GM15510 (cell line): ENCODE results near the gene CD300H.

Experiments
- POLR2A ChIP-seq: IDR thresholded peaks from 3 replicates; pipeline ENCODE4 v1.6.1; 2011; ENCODE audit warnings: borderline replicate concordance; ENCODE audit not compliant: insufficient read length; ENCODE audit errors: extremely low read depth

Gene CD300H

GRCh38 chr17:74567397-74567796 lies at the start of gene CD300H:
CD300H (minus strand) TSS chr17:74567509.
- TF ChIP-seq POLR2A, result no peak

DNA sequence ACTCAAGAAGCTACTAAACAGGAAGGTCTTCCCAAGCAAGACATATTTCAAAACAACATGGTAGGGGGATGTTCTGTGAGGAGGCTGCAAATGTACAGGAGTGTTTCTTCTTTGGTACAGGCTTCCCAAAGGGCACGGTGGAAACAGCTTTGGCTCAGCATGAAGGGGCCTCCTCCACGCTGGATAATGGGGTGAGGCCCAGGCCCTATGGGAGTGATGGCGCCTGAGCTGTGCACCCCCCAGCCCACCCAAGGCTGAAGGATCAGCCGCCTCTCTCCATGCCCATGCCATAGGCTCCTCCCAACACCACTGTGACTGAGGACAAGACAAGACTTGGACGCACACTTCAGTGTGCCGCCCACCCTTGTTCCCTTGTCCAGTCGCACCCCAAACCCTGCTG lies 49.4 kb upstream of the CD300H start:
- TF ChIP-seq POLR2A, result no peak

DNA sequence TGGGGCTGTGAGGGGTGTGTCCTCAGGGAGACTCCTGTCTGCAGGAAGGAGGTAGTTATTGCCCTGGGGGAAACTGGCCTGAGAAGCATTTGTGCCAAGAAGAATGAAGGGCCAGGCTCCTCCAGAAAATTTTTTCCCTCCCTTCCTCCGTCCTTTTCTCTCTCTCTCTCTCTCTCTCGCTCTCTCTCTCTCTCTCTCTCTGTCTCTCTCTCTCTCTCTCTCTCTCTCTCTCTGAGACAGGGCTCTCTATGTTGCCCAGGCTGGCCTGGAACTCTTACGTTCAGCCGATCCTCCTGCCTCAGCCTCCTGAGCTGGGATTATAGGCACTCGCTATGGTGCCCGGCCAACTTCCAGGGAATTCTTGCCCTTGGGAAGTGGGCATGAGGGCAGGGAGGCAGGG lies 44.7 kb upstream of the CD300H start:
- no peak for TF ChIP-seq POLR2A

- no peak for TF ChIP-seq POLR2A
Observed at GRCh38 chr17:74610108-74610507, 42.8 kb upstream of the CD300H start.

DNA sequence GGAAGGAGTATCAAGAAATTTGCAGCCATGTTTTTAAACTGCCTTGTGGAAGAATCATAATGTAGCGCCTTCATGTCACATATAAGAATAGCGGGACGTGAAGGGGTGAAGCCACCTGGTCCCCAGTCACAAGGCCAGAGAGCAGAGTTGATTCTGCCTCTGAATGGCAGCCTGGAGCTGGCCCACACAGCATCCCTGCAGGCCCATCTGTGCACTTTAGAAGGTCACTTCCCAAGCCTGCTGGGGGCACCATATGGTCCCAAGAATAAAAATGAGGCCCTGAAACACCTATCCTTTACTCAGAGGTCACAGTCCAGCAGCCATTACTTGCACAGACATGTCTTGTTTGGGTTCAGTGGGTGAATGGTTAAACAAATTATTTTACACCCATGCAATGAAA lies 41.2 kb upstream of the CD300H start:
- no peak for TF ChIP-seq POLR2A

GRCh38 chr17:74607221-74607620 lies 39.9 kb upstream of the CD300H start:
- no peak for TF ChIP-seq POLR2A

DNA sequence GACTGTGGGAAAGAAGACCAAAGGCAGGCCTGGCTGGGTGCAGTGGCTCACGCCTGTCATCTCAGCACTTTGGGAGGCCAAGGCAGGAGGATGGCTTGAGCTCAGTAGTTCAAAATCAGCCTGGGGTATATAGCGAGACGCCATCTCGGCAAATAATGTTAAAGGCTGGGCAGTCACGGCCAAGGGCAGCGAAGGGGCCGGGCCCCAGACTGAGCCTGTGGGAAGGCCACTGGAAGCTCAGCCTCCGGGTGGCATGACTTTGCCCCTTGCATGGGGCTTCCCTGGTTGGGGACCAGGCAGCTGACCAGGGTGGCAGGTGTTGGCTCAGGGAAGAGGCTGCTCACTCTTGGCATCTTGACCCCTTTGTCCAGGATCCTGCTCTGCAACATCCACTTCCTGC lies 38.7 kb upstream of the CD300H start:
- TF ChIP-seq POLR2A, result no peak

GRCh38 chr17:74605361-74605760 lies 38.1 kb upstream of the CD300H start:
- no peak for TF ChIP-seq POLR2A

DNA sequence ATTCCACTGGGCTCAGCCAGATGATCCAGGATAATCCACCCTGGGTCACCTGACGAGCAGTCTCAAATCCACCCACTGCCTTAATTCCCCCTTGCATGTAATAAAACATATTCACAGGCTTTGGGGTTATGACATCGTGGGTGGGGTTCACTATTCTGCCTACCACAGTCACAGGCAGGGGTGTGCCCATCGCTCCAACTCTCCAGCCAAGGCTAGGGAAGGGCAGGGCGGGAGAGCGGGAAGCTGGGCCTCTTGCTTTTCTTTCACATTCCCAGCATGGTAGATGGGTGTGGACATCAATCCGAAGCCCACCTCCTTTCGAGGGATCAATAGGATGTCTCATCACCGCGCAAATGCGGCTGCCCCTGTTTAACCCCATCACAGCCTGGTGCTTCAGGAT lies 37.5 kb upstream of the CD300H start:
- TF ChIP-seq POLR2A, result no peak

GRCh38 chr17:74604200-74604599 lies 36.9 kb upstream of the CD300H start:
- no peak for TF ChIP-seq POLR2A

DNA sequence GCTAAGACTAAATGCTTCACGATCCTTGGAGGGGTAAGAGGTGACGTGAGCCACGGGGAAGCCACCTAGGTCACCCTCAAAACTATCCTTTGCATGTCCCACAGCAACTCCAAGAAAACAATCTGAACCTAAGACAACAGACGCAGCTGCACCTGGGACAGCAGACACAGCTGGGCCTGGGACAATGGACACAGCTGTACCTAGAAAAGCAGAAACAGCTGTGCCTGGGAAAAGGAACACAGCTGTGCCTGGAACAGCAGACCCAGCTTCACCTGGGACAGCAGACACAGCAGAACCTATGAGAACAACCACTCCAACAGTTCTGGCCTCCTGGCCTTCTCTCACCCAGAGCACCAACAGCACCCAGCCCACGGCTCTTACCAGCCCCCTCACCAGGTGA lies 36.4 kb upstream of the CD300H start:
- no peak for TF ChIP-seq POLR2A

DNA sequence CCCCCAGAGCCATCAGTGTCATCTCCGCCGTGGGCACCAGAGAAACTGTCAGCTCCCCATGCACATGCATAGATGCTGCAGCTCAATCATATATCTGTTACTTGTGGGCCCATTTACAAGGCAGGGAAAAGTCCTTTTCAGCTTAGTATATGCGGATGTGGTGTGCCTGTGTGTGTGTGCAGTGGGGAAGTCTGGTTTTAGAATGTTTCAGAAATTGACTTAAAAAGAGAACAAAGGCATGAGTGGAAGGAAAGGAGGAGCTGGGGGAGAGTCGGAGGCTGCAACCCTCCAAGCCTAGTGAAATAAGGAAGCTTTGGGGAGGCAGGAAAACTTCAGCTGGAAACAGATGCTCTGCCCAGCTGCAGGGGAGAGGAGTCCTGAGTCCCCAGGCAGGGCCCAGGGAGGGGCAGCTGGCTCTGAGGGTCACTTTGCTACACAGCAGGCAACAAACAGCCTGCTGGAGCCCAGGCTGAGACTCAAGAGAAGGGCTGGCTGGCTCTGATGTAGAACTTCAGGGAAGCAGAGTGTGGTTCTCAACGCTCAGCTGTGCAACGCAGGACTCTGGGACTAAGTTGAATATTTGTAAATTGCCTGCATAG lies 35.8 kb upstream of the CD300H start:
- TF ChIP-seq POLR2A, result no peak

GRCh38 chr17:74601944-74602572 lies 34.7 kb upstream of the CD300H start:
- TF ChIP-seq POLR2A, result no peak

- TF ChIP-seq POLR2A, result no peak
Observed at GRCh38 chr17:74599448-74599939, 32.2 kb upstream of the CD300H start.

DNA sequence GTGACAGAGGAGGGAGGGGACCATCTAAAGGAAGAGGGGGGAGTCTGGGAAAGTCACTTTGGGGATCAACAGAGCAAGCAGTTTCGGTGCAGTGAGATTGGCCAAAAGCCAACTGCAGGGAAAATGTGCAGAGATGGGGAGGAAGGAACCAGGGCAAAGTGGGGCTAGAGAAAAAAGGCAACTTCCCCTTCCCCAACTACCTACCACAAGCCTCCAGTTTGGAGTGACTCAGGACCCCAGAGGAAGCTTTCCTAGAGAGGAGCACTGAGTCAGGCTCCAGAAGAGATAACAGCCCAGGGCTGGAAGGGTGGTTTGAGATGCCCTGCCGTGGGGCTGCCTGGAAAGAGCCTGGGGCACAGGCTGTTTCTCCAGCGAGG lies 31.7 kb upstream of the CD300H start:
- no peak for TF ChIP-seq POLR2A

DNA sequence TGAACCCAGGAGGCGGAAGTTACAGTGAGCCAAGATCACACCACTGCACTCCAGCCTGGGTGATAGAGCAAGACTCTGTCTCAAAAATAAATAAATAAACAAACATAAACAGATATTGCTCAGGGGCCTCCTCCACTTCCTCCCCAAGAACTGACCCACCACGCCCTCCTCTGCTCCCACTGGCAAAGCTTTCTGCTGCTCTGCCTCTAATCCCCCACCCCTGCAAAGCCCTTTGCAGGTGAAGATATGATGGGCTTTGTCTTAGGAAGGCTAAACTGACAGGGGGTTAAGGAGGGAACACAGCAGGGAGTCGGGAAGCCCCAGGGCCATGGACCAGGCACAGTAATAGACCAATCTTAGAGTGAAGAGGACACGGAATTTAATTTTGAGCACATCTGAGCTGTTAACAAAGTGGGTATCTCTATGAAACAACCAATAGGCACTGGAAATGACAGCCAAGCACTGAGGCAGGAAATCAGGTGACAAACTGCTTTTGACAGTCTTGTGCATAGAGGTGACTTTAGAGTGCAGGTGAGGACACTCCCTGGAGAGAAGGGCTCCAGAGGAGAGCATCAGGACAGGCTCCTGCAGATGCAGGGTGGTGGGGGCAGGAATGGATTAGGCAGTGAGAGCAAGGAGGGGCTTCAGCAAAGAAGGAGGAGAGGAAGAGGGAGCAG lies 31.2 kb upstream of the CD300H start:
- TF ChIP-seq POLR2A, result no peak
